Stomach (tissue), 4 donors: ENCODE results near the gene TRIM2.

Source experiments
- CTCF ChIP-seq, 7 experiments: fragments of 450-650 bp in 4 of 7; fragments of 200-600 bp in 3 of 7; sonication (generic) in 3 of 7; IDR thresholded peaks; one replicate each; pipeline ENCODE4 v1.5.1; 2016 to 2019; ENCODE audit warnings: antibody characterized with exemption in 7 of 7, control low read depth in 2 of 7, mild to moderate bottlenecking in 1 of 7
- EP300 ChIP-seq: sonication (generic); formaldehyde crosslinking; IDR thresholded peaks from one replicate; pipeline ENCODE4 v1.6.1; 2017; ENCODE audit warnings: antibody characterized with exemption
- POLR2A ChIP-seq, 4 donors: fragments of 450-650 bp; IDR thresholded peaks; one replicate each; pipeline ENCODE4 v1.6.1; 2016; ENCODE audit warnings: antibody characterized with exemption in 4 of 4, control low read depth in 2 of 4, mild to moderate bottlenecking in 1 of 4, moderate library complexity in 1 of 4
- POLR2AphosphoS5 ChIP-seq, 3 donors: sonication (generic); formaldehyde crosslinking; IDR thresholded peaks; one replicate each; pipeline ENCODE4 v1.6.1; 2016; ENCODE audit warnings: antibody characterized with exemption in 3 of 3

GRCh38 chr4:153268295-153268694, 64.1 kb downstream of the TRIM2 start:
- no peak for TF ChIP-seq CTCF (IDR thresholded peaks at IDR 0.05)
- no peak for TF ChIP-seq POLR2A (IDR thresholded peaks at IDR 0.05)
- no peak for TF ChIP-seq EP300
- no peak for TF ChIP-seq POLR2AphosphoS5 (IDR thresholded peaks at IDR 0.05)
